ENCODE data around the gene SKA2.

Gene SKA2

GRCh38 chr17:59181481-59181880 lies 26.5 kb upstream of the SKA2 start:
- TF ChIP-seq, protein P1, sequence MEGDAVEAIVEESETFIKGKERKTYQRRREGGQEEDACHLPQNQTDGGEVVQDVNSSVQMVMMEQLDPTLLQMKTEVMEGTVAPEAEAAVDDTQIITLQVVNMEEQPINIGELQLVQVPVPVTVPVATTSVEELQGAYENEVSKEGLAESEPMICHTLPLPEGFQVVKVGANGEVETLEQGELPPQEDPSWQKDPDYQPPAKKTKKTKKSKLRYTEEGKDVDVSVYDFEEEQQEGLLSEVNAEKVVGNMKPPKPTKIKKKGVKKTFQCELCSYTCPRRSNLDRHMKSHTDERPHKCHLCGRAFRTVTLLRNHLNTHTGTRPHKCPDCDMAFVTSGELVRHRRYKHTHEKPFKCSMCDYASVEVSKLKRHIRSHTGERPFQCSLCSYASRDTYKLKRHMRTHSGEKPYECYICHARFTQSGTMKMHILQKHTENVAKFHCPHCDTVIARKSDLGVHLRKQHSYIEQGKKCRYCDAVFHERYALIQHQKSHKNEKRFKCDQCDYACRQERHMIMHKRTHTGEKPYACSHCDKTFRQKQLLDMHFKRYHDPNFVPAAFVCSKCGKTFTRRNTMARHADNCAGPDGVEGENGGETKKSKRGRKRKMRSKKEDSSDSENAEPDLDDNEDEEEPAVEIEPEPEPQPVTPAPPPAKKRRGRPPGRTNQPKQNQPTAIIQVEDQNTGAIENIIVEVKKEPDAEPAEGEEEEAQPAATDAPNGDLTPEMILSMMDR (IDR thresholded peaks at IDR 0.05), result no peak

DNA sequence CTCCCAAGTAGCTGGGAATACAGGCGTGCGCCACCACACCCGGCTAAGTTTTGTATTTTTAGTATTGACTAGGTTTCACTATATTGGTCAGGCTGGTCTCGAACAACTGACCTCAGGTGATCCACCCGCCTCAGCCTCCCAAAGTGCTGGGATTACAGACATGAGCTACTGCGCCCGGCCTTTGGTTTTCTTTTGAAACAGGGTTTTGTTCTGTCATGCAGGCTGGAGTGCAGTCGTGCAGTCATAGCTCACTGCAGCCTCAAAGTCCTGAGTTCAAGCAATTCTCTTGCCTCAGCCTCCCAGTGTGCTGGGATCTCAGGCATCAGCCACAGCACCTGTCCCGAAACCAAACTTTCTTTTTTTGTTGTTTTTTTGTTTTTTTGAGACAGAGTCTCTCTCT lies 25.6 kb upstream of the SKA2 start:
- TF ChIP-seq, protein P1 (IDR thresholded peaks at IDR 0.05), result no peak

DNA sequence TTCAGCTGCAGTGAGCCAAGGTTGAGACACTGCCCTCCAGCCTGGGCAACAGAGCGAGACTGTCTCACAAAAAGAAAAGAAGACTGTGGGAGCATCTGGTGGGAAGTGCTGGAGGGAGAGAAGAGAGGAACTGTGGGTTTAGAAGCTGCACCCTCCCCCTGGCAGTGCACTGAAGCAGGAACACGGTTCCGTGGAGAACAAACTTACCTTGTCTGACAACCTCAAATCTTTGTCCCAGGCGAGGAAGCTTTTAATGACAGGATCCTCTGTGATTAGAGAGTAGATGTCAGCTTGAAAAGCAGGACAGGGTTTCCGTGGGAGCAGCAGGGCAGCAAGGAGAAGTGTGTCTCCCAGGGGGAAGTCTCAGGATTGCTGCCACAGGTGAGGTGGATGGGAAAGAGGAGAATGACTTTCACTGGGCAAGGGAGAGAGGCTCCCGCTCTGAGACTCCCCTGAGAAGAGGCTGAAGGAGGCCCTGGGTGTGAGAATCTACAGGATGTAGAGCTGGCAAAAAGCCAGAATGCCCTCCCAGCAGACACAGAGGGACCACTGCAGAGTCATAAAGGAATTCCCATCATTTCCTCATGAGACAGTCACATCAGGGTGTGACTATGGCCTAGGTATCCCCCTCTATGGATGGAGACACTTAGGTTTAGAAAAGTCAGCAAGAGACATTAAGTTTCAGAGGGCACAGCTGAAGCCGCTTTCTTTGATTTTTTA lies 23.4 kb upstream of the SKA2 start:
- TF ChIP-seq, protein P1 (IDR thresholded peaks at IDR 0.05), result no peak

DNA sequence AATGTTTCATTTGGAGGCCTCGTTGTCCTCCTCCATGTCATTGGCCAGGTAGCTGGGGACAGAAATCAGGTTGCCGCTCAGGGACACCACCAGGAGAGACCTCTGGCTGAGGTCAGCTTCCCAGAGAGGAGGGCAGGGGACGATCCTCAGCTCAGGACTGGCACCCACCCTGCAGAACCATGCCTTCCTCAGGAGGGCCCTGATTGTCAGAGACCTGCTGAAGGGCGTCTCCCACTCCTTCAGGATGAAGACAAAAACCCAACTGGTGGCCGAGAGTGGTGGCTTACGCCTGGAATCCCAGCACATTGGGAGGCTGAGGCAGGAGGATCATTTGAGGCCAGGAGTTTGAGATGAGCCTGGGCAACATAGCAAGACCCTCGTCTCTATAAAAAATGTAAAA lies 20.1 kb upstream of the SKA2 start:
- TF ChIP-seq, protein P1 (IDR thresholded peaks at IDR 0.05), result no peak

DNA sequence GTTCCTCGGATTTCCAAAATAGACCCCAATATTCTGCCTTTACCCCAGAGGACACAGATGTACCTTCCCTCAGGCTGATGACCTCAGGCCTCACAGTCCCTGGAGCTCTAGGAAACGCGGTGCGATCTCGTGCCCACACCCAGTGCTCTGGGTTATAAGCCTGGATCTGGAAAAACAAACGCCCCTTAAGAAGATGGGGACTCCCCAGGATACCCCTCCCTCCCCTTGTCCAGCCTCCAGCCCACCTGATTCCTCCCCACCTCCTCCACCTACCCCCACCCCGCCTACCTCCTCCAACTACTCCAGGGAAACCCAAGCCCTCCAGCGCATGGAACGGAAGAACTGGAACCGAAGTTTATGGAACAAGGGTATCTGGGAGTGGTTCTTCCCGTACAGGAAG lies 19.7 kb upstream of the SKA2 start:
- TF ChIP-seq, protein P1 (IDR thresholded peaks at IDR 0.05), result no peak

- TF ChIP-seq, protein P1 (IDR thresholded peaks at IDR 0.05), result no peak
Measured at GRCh38 chr17:59172436-59173004, 17.5 kb upstream of the SKA2 start.

GRCh38 chr17:59167571-59168001 lies 12.6 kb upstream of the SKA2 start:
- TF ChIP-seq, protein P1 (IDR thresholded peaks at IDR 0.05), result no peak
